ENCODE results near the gene MEGF8.

Gene MEGF8

GRCh38 chr19:42303101-42303464 lies 22.4 kb upstream of the MEGF8 start:
- DNase-seq = no peak
- Histone ChIP-seq H3K14ac (ENCODE audit: low read length in 2 of 2) (peak overlapping the region in 1 of 2 experiments; percentile 22), H3K9ac (ENCODE audit: low read length) (peak overlapping the region; percentile 83)

GRCh38 chr19:42303876-42304275 lies 21.6 kb upstream of the MEGF8 start:
- Histone ChIP-seq H3K18ac (ENCODE audit: low read depth in 1 of 2, low read length in 2 of 2) (no peak overlapping the region), H3K79me1 (replicated peaks; ENCODE audit: low read length, poor library complexity, severe bottlenecking) (peaks cover 5% of the 10 kb centered on the region), H3K14ac (ENCODE audit: low read length in 2 of 2) (no peak overlapping the region), H2AK5ac (ENCODE audit: low read length, severe bottlenecking) (no peak overlapping the region), H3K36me3 (ENCODE audit: control insufficient read depth in 1 of 2, insufficient read depth in 2 of 2, low read depth in 1 of 2, low read length in 2 of 2) (peaks cover 0 to 5% of the 10 kb centered on the region in 2 experiments), H2BK5ac (ENCODE audit: low read depth, low read length, poor library complexity, severe bottlenecking) (no peak overlapping the region), H3K4me2 (ENCODE audit: low read length, poor library complexity, severe bottlenecking) (no peak overlapping the region), H2BK120ac (ENCODE audit: low read depth, low read length) (no peak overlapping the region), H4K8ac (ENCODE audit: low read length) (no peak overlapping the region), H3K27me3 (ENCODE audit: control insufficient read depth in 1 of 2, insufficient read depth in 1 of 2, low read length in 2 of 2) (no peaks in the 10 kb centered on the region), H2BK15ac (ENCODE audit: low read depth, poor library complexity, severe bottlenecking) (no peak overlapping the region), H3K23ac (ENCODE audit: low read length in 2 of 2) (no peak overlapping the region), H3K4ac (ENCODE audit: low read depth in 1 of 2, low read length in 2 of 2) (no peak overlapping the region), H2BK12ac (ENCODE audit: low read length in 2 of 2) (peak overlapping the region in 1 of 2 experiments; percentile 42), H3K4me1 (ENCODE audit: control insufficient read depth, insufficient read depth, low read depth, low read length) (peaks cover 13% of the 10 kb centered on the region), H4K91ac (ENCODE audit: low read length) (no peak overlapping the region), H3K9me3 (ENCODE audit: control insufficient read depth, low read length) (no peaks in the 10 kb centered on the region), H3K27ac (ENCODE audit: low read length, poor library complexity, severe bottlenecking) (no peak overlapping the region), H3K4me3 (ENCODE audit: insufficient read depth in 1 of 2, low read depth in 1 of 2, low read length in 2 of 2) (no peak overlapping the region), H3K9ac (ENCODE audit: low read length) (no peak overlapping the region), H2AFZ (ENCODE audit: low read depth, low read length) (no peak overlapping the region)
- DNase-seq = no peak
- WGBS = 99% methylated on average over 4 of the region's 8 CpGs

More at GRCh38 chr19:42303101-42303464, 22.4 kb upstream of the MEGF8 start:
- H3K23ac ChIP-seq (ENCODE audit: low read length in 2 of 2) = no peak overlapping the region
- 75% methylated on average over 6 of the region's 11 CpGs for WGBS
- H3K27me3 ChIP-seq (ENCODE audit: control insufficient read depth in 1 of 2, insufficient read depth in 1 of 2, low read length in 2 of 2) = no peaks in the 10 kb centered on the region
- H2AK5ac ChIP-seq (ENCODE audit: low read length, severe bottlenecking) = peak overlapping the region; percentile 34
- H3K4ac ChIP-seq (ENCODE audit: low read depth in 1 of 2, low read length in 2 of 2) = peak overlapping the region in 1 of 2 experiments; percentile 83
- no peaks in the 10 kb centered on the region for H3K9me3 ChIP-seq (ENCODE audit: control insufficient read depth, low read length)
- H3K4me3 ChIP-seq (ENCODE audit: insufficient read depth in 1 of 2, low read depth in 1 of 2, low read length in 2 of 2) = peak overlapping the region in 1 of 2 experiments; percentile 93
- H3K36me3 ChIP-seq (ENCODE audit: control insufficient read depth in 1 of 2, insufficient read depth in 2 of 2, low read depth in 1 of 2, low read length in 2 of 2) = peaks cover 0 to 5% of the 10 kb centered on the region in 2 experiments
- peaks cover 5% of the 10 kb centered on the region for H3K79me1 ChIP-seq (replicated peaks; ENCODE audit: low read length, poor library complexity, severe bottlenecking)
- no peak overlapping the region for H2BK5ac ChIP-seq (ENCODE audit: low read depth, low read length, poor library complexity, severe bottlenecking)
- no peak overlapping the region for H3K4me2 ChIP-seq (ENCODE audit: low read length, poor library complexity, severe bottlenecking)
- peak overlapping the region in 1 of 2 experiments; percentile 72 for H3K18ac ChIP-seq (ENCODE audit: low read depth in 1 of 2, low read length in 2 of 2)
- peak overlapping the region; percentile 54 for H2AFZ ChIP-seq (ENCODE audit: low read depth, low read length)
- no peak overlapping the region for H2BK15ac ChIP-seq (ENCODE audit: low read depth, poor library complexity, severe bottlenecking)
- H3K27ac ChIP-seq (ENCODE audit: low read length, poor library complexity, severe bottlenecking) = no peak overlapping the region
- peak overlapping the region; percentile 15 to 94 for H2BK12ac ChIP-seq (ENCODE audit: low read length in 2 of 2)
- H2BK120ac ChIP-seq (ENCODE audit: low read depth, low read length) = no peak overlapping the region
- peak overlapping the region; percentile 47 for H4K8ac ChIP-seq (ENCODE audit: low read length)
- no peak overlapping the region for H4K91ac ChIP-seq (ENCODE audit: low read length)
- peaks cover 13% of the 10 kb centered on the region for H3K4me1 ChIP-seq (ENCODE audit: control insufficient read depth, insufficient read depth, low read depth, low read length)

GRCh38 chr19:42306646-42307045 lies 18.8 kb upstream of the MEGF8 start:
- Histone ChIP-seq H3K9ac (ENCODE audit: low read length) (no peak overlapping the region), H3K18ac (ENCODE audit: low read depth in 1 of 2, low read length in 2 of 2) (no peak overlapping the region), H3K79me1 (replicated peaks; ENCODE audit: low read length, poor library complexity, severe bottlenecking) (peaks cover under 1% of the 10 kb centered on the region), H2BK120ac (ENCODE audit: low read depth, low read length) (no peak overlapping the region), H2BK5ac (ENCODE audit: low read depth, low read length, poor library complexity, severe bottlenecking) (no peak overlapping the region), H3K4me3 (ENCODE audit: insufficient read depth in 1 of 2, low read depth in 1 of 2, low read length in 2 of 2) (no peak overlapping the region), H4K91ac (ENCODE audit: low read length) (peak overlapping the region; percentile 54), H3K27me3 (ENCODE audit: control insufficient read depth in 1 of 2, insufficient read depth in 1 of 2, low read length in 2 of 2) (no peaks in the 10 kb centered on the region), H3K4me2 (ENCODE audit: low read length, poor library complexity, severe bottlenecking) (no peak overlapping the region), H2BK15ac (ENCODE audit: low read depth, poor library complexity, severe bottlenecking) (no peak overlapping the region), H2BK12ac (ENCODE audit: low read length in 2 of 2) (no peak overlapping the region), H3K9me3 (ENCODE audit: control insufficient read depth, low read length) (no peaks in the 10 kb centered on the region), H3K4me1 (ENCODE audit: control insufficient read depth, insufficient read depth, low read depth, low read length) (peaks cover 10% of the 10 kb centered on the region), H2AFZ (ENCODE audit: low read depth, low read length) (no peak overlapping the region), H3K14ac (ENCODE audit: low read length in 2 of 2) (peak overlapping the region in 1 of 2 experiments; percentile 79), H2AK5ac (ENCODE audit: low read length, severe bottlenecking) (no peak overlapping the region), H3K36me3 (ENCODE audit: control insufficient read depth in 1 of 2, insufficient read depth in 2 of 2, low read depth in 1 of 2, low read length in 2 of 2) (peaks cover 0 to 3% of the 10 kb centered on the region in 2 experiments), H4K8ac (ENCODE audit: low read length) (no peak overlapping the region), H3K23ac (ENCODE audit: low read length in 2 of 2) (no peak overlapping the region), H3K4ac (ENCODE audit: low read depth in 1 of 2, low read length in 2 of 2) (no peak overlapping the region), H3K27ac (ENCODE audit: low read length, poor library complexity, severe bottlenecking) (no peak overlapping the region)
- 94% methylated on average over 22 of the region's 22 CpGs for WGBS
- no peak for DNase-seq

DNA sequence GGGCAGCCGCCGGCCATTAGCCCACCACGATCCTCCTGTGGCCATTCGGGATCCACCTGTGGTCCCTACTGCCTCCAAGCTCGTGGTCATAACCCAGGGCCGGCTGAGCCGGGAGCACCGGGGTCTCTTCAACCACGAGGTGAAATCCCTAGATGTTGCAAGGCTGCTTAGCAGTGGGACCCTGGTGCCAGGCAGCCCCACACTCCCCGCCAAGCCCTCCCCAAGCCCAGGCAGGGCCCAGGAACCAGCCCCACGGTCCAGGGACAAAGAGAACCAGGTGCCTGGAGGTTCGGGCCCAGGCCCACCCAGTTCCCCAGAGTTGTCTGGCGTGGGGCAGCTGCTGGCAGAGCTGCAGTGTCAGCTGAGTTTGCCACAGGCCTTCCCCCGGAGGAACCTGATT lies 15.7 kb upstream of the MEGF8 start:
- WGBS = 87% methylated on average over 14 of the region's 14 CpGs
- Histone ChIP-seq H3K18ac (ENCODE audit: low read depth in 1 of 2, low read length in 2 of 2) (no peak overlapping the region), H3K27me3 (ENCODE audit: control insufficient read depth in 1 of 2, insufficient read depth in 1 of 2, low read length in 2 of 2) (peaks cover 23 to 24% of the 10 kb centered on the region in 2 experiments), H3K79me1 (replicated peaks; ENCODE audit: low read length, poor library complexity, severe bottlenecking) (no peaks in the 10 kb centered on the region), H2BK15ac (ENCODE audit: low read depth, poor library complexity, severe bottlenecking) (no peak overlapping the region), H3K23ac (ENCODE audit: low read length in 2 of 2) (no peak overlapping the region), H4K8ac (ENCODE audit: low read length) (no peak overlapping the region), H3K9ac (ENCODE audit: low read length) (no peak overlapping the region), H3K14ac (ENCODE audit: low read length in 2 of 2) (no peak overlapping the region), H2BK5ac (ENCODE audit: low read depth, low read length, poor library complexity, severe bottlenecking) (no peak overlapping the region), H3K9me3 (ENCODE audit: control insufficient read depth, low read length) (no peaks in the 10 kb centered on the region), H2BK120ac (ENCODE audit: low read depth, low read length) (no peak overlapping the region), H3K4me1 (ENCODE audit: control insufficient read depth, insufficient read depth, low read depth, low read length) (peaks cover 10% of the 10 kb centered on the region), H3K27ac (ENCODE audit: low read length, poor library complexity, severe bottlenecking) (no peak overlapping the region), H3K4me2 (ENCODE audit: low read length, poor library complexity, severe bottlenecking) (no peak overlapping the region), H2BK12ac (ENCODE audit: low read length in 2 of 2) (no peak overlapping the region), H4K91ac (ENCODE audit: low read length) (no peak overlapping the region), H2AFZ (ENCODE audit: low read depth, low read length) (no peak overlapping the region), H2AK5ac (ENCODE audit: low read length, severe bottlenecking) (no peak overlapping the region), H3K4ac (ENCODE audit: low read depth in 1 of 2, low read length in 2 of 2) (no peak overlapping the region), H3K4me3 (ENCODE audit: insufficient read depth in 1 of 2, low read depth in 1 of 2, low read length in 2 of 2) (no peak overlapping the region), H3K36me3 (ENCODE audit: control insufficient read depth in 1 of 2, insufficient read depth in 2 of 2, low read depth in 1 of 2, low read length in 2 of 2) (peaks cover 0 to 3% of the 10 kb centered on the region in 2 experiments)
- no peak for DNase-seq
